ENCODE results near the gene MYRF.

- TF ChIP-seq CTCF (IDR thresholded peaks at IDR 0.05; ENCODE audit: insufficient read depth, low read length) (no peak), POLR2AphosphoS5 (IDR thresholded peaks at IDR 0.05; ENCODE audit: low read depth) (no peak), REST (IDR thresholded peaks at IDR 0.05; ENCODE audit: insufficient replicate concordance, low read depth) (no peak), SPI1 (IDR thresholded peaks at IDR 0.05; ENCODE audit: borderline replicate concordance, low read depth) (peak; percentile 39; the same call in 1 of the 2 replicates), GABPA (IDR thresholded peaks at IDR 0.05; ENCODE audit: low read depth) (no peak)
Measured at GRCh38 chr11:61742391-61742790, 10.0 kb upstream of the MYRF start.

Measured in HL-60 (cell line).